Endothelial cell (in vitro differentiated cells): ENCODE results near the gene PHOSPHO2. TPM values are rescaled to one million over a fixed set of nuclear protein-coding genes. Genes with fewer than 3 reads are reported as not detected.

Experiments used
- DNase-seq: peaks from one replicate; pipeline ENCODE4 v3.0.0; 2021; ENCODE audit warnings: low spot score
- H3K27ac Mint-ChIP-seq: one replicate; pipeline ENCODE4 v1.8.0; 2021; ENCODE audit warnings: mixed read lengths, inconsistent platforms; ENCODE audit not compliant: unreplicated experiment
- H3K27me3 Mint-ChIP-seq: one replicate; pipeline ENCODE4 v1.8.0; 2021; ENCODE audit warnings: mild to moderate bottlenecking, moderate library complexity, mixed read lengths, inconsistent platforms; ENCODE audit not compliant: unreplicated experiment
- H3K36me3 Mint-ChIP-seq: one replicate; pipeline ENCODE4 v1.8.0; 2021; ENCODE audit warnings: mild to moderate bottlenecking, low read depth, mixed read lengths, inconsistent platforms; ENCODE audit not compliant: unreplicated experiment
- H3K4me1 Mint-ChIP-seq: one replicate; pipeline ENCODE4 v1.8.0; 2021; ENCODE audit warnings: mild to moderate bottlenecking, mixed read lengths, inconsistent platforms; ENCODE audit not compliant: unreplicated experiment
- H3K4me3 Mint-ChIP-seq: one replicate; pipeline ENCODE4 v1.8.0; 2021; ENCODE audit warnings: mild to moderate bottlenecking, mixed read lengths, inconsistent platforms; ENCODE audit not compliant: unreplicated experiment
- H3K9me3 Mint-ChIP-seq: one replicate; pipeline ENCODE4 v1.8.0; 2021; ENCODE audit warnings: mixed read lengths, inconsistent platforms; ENCODE audit not compliant: unreplicated experiment
- CTCF ChIP-seq: fragments of 200-600 bp; sonication (generic); IDR thresholded peaks from one replicate; pipeline ENCODE4 v1.5.0; 2021; ENCODE audit warnings: antibody characterized with exemption; ENCODE audit not compliant: unreplicated experiment
- total RNA-seq: library from RNA; stranded (reverse); fragmentation: NEBNext Ultra II Directional; extraction: Animal tissue kit (Norgen Biotek cat#: 25700); gene quantifications from one replicate; pipeline ENCODE4 v1.2.1, GENCODE V29; 2021; ENCODE audit not compliant: unreplicated experiment

PHOSPHO2 gene
- total RNA-seq, 1 donor from 2014 or later = 10.5 TPM

DNA sequence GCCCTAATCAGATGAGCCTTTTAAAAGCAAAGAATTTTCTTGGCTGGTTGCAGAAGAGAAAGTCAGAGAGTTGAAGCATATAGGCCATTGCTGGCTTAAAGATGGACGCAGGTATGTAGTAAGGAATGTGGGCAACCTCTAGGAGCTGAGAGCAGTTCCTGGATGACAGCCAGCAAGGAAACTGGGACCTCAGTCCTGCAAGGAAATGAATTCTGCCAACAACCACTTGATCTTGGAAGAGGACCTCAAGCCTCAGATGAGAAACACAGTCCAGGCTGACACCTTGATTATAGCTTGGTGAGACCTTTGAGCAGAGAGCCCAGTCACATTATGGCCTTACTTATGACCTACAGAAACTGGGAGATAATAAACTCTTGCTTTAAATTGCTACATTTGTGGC is 15.7 kb downstream of the PHOSPHO2 start:
- Mint-ChIP-seq H3K27me3 (peaks cover 2% of the 10 kb centered on the region), H3K27ac (no peak overlapping the region), H3K36me3 (peaks cover 6% of the 10 kb centered on the region), H3K4me1 (no peaks in the 10 kb centered on the region), H3K9me3 (peaks cover 4% of the 10 kb centered on the region), H3K4me3 (no peak overlapping the region)
- no peak for DNase-seq
- TF ChIP-seq CTCF = no peak

DNA sequence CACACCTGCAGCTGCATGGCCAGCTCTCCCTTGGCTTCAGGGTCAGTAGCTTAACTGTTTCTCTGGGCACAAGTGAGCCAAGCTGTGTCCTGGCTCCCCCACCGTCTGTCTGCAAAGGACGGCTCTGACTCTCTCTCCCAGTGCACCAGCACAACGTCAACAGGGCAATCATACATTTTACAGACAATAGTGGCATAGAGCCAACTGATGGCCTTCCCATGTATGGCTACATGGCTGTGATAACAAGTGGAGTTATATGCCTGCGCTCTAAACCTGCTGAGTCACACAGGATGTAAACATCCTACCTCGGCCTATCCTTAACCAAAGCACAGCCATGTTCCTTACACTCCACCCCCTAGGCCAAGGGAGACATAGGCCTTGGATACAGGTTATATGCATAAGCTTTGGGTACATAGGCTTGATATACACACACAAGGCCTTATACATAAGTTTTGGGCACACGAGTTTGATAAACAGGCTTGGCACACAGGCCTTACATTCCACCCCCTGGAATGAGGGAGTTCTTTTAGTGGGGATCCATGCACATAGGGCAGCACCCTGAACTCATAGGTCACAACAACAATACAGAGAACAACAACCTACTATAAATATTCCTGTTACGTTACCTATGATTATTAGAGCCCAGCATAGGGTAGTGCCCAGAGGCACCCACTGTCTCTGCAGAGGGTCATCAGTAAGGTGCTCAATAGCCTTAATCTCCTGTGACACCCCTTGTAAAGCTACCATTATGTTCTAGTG is 17.7 kb downstream of the PHOSPHO2 start:
- no peak overlapping the region for H3K27ac Mint-ChIP-seq
- H3K27me3 Mint-ChIP-seq = peaks cover 2% of the 10 kb centered on the region
- no peak overlapping the region for H3K4me3 Mint-ChIP-seq
- peaks cover 4% of the 10 kb centered on the region for H3K9me3 Mint-ChIP-seq
- no peak for DNase-seq
- peaks cover 6% of the 10 kb centered on the region for H3K36me3 Mint-ChIP-seq
- H3K4me1 Mint-ChIP-seq = peaks cover under 1% of the 10 kb centered on the region
- TF ChIP-seq CTCF = no peak

GRCh38 chr2:169712791-169713227 is 18.5 kb downstream of the PHOSPHO2 start:
- Mint-ChIP-seq H3K4me3 (no peak overlapping the region), H3K36me3 (peaks cover 6% of the 10 kb centered on the region), H3K27me3 (peaks cover 2% of the 10 kb centered on the region), H3K4me1 (peaks cover 3% of the 10 kb centered on the region), H3K27ac (no peak overlapping the region), H3K9me3 (peaks cover 4% of the 10 kb centered on the region)
- no peak for TF ChIP-seq CTCF
- no peak for DNase-seq

GRCh38 chr2:169713331-169713730 is 19.1 kb downstream of the PHOSPHO2 start:
- no peak for DNase-seq
- no peak overlapping the region for H3K27ac Mint-ChIP-seq
- H3K27me3 Mint-ChIP-seq = peaks cover 2% of the 10 kb centered on the region
- H3K4me1 Mint-ChIP-seq = peaks cover 3% of the 10 kb centered on the region
- peaks cover 4% of the 10 kb centered on the region for H3K9me3 Mint-ChIP-seq
- H3K36me3 Mint-ChIP-seq = peaks cover 6% of the 10 kb centered on the region
- no peak overlapping the region for H3K4me3 Mint-ChIP-seq
- no peak for TF ChIP-seq CTCF

DNA sequence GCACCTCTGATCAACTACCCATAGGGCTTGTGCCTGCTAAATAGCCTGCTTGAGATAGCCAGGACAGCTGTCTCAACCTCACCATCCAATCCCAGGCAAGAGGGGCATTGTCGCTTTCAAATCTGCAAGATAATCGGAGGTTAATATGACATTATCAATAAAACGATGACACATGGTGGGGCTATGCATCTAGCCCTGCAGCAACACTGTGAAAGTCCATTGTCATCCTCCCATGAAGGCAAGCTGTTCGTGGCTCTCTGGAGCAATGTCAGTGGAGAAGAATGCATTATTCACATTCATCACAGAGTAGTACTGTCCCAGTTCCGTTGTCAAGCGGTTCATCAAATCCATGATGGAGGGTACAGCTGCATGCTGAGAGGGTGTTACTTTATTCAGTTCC is 20.4 kb downstream of the PHOSPHO2 start:
- H3K4me1 Mint-ChIP-seq = peaks cover 3% of the 10 kb centered on the region
- peaks cover 2% of the 10 kb centered on the region for H3K27me3 Mint-ChIP-seq
- H3K36me3 Mint-ChIP-seq = peaks cover 6% of the 10 kb centered on the region
- H3K27ac Mint-ChIP-seq = no peak overlapping the region
- DNase-seq = no peak
- H3K9me3 Mint-ChIP-seq = peaks cover 4% of the 10 kb centered on the region
- no peak overlapping the region for H3K4me3 Mint-ChIP-seq
- TF ChIP-seq CTCF = no peak
